ENCODE measurements around the gene FKBP8. TPM values are rescaled to one million over a fixed set of nuclear protein-coding genes. Genes with fewer than 3 reads are reported as not detected.
A peak's percentile ranks its signal among the peaks of the same experiment; 100 is the strongest.
"Not testable (repeated sequence)": the region's sequence is repeated elsewhere in the genome, so short reads cannot be mapped to it uniquely, and the experiment has no call there.

FKBP8 gene
- 376 TPM for total RNA-seq

DNA sequence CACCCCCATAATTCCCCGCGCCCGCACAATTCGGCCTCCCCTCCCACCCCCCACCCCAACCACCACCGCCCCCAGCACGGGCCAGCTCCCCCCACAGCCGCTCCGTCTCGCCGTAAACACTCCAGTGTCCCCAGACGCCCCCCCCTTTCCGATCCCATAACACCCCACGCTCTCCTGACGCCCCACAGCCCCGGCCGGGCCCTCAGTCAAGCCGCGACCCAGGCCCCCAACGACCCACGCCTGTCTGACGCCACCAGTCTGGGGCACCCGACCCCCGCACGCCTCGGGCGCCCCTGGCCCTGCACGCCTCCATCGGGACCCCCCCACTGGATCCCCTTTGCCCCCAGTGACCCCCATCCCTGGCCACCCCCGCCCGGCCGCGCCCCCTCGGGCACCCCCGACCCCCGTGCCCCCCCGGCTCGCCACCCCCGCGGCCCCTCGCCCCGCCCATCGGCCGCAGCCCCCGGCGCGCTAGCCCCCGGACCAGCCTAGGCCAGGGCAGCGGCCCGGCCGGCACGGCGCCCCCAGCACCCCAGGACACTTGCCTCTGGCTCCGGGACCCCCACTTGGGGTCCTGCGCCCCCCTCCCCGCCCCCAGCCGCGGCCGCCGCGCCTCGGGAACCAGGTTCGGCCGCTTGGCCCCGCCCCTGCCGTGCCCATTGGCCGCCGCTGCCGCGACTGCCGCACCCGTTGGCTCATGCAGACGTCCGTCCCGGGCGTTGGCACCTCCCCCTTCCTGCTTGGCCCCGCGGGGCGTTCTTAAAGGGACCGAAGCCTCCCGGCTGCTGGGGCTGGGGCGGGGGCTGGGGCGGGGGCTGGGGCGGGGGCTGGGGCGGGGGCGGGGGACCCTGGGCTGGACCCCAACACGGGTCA, at the start of gene FKBP8:
Gene FKBP8, minus strand, starts transcription at position 633 of the 873 bp plus-strand sequence. CDS start 1,603 bp downstream, outside the sequence.
- TF ChIP-seq POLR2AphosphoS5 (IDR thresholded peaks at IDR 0.05; ENCODE audit: insufficient read depth in 1 of 2, low read depth in 1 of 2), result no peak
- no peak for TF ChIP-seq POLR2A (IDR thresholded peaks at IDR 0.05)
- TF ChIP-seq CTCF (IDR thresholded peaks at IDR 0.05), result no peak
- DNase-seq (ENCODE audit: extremely low spot score in 2 of 2), result no peak
- no peaks in the 10 kb centered on the region for H3K9me3 ChIP-seq
- H3K27ac ChIP-seq, result peak within 1 kb of the TSS; percentile 94
- intact Hi-C loops (cut with DNase I), result no loop called here
- H3K4me1 ChIP-seq, result peaks cover 18% of the 10 kb centered on the region
- H3K36me3 ChIP-seq, result peaks cover 0 to 27% of the 10 kb centered on the region in 2 donors
- peak within 1 kb of the TSS; percentile 81 to 98 for H3K4me3 ChIP-seq
- H3K27me3 ChIP-seq, result no peaks in the 10 kb centered on the region

GRCh38 chr19:18592732-18593131, 49.4 kb upstream of the FKBP8 start:
- peaks cover 49% of the 10 kb centered on the region for H3K4me1 ChIP-seq
- DNase-seq (ENCODE audit: extremely low spot score in 2 of 2), result not testable (repeated sequence)

DNA sequence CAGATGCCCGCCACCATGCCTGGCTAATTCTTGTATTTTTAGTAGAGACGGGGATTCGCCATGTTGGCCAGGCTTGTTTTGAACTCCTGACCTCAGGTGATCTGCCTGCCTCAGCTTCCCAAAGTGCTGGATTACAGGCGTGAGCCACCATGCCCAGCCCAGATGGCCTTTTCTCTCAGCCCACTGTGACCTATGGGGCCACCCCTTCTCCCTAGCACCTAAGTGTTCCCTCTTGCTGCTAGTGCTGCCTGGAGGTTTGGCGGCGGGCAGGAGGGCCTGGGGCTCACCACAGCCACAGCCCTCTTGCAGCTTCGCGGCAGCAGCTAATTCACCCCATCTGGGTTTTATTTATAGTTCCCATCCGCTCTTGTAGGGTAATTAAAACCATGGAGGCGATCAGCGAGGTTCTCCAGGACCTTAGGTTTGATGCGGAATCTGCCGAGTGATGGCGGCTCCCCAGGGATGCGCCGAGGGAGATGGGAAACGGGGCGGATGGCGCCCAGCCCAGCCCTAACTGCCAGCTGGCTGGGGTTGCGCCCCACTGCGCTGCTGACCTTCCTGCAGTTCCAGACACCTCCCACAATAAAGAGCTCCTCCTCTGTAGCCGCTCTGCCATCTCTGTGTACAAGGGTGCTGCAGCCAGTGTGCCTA, 48.5 kb upstream of the FKBP8 start:
- TF ChIP-seq CTCF (IDR thresholded peaks at IDR 0.05) (no peak), POLR2A (IDR thresholded peaks at IDR 0.05) (no peak), POLR2AphosphoS5 (IDR thresholded peaks at IDR 0.05; ENCODE audit: insufficient read depth in 1 of 2, low read depth in 1 of 2) (peak in 1 of 2 donors; percentile 31)
- Histone ChIP-seq H3K4me1 (peaks cover 51% of the 10 kb centered on the region), H3K27me3 (no peaks in the 10 kb centered on the region), H3K4me3 (no peak overlapping the region), H3K9me3 (no peaks in the 10 kb centered on the region), H3K27ac (peak overlapping the region; percentile 52), H3K36me3 (peaks cover 0 to 8% of the 10 kb centered on the region in 2 donors)
- no peak for DNase-seq (ENCODE audit: extremely low spot score in 2 of 2)
- intact Hi-C loops (cut with DNase I), result loop anchor here (5.0 to 10.0 kb wide), 3 partner anchors 83 to 260 kb away; no protein-coding TSS in a partner anchor

More at GRCh38 chr19:18592732-18593131, 49.4 kb upstream of the FKBP8 start:
- not testable (repeated sequence) for H3K4me3 ChIP-seq, H3K9me3 ChIP-seq, H3K27me3 ChIP-seq, H3K36me3 ChIP-seq, H3K27ac ChIP-seq
- intact Hi-C loops (cut with DNase I), result loop anchor here (5.0 to 10.0 kb wide), 3 partner anchors 82 to 260 kb away; no protein-coding TSS in a partner anchor

- TF ChIP-seq CTCF (IDR thresholded peaks at IDR 0.05) (no peak), POLR2AphosphoS5 (IDR thresholded peaks at IDR 0.05; ENCODE audit: insufficient read depth in 1 of 2, low read depth in 1 of 2) (peak in 1 of 2 donors; percentile 3), POLR2A (IDR thresholded peaks at IDR 0.05) (no peak)
- intact Hi-C loops (cut with DNase I), result loop anchor here (5.0 to 10.0 kb wide), 3 partner anchors 84 to 262 kb away; no protein-coding TSS in a partner anchor
- Histone ChIP-seq H3K36me3 (peaks cover 0 to 8% of the 10 kb centered on the region in 2 donors), H3K4me1 (peaks cover 51% of the 10 kb centered on the region), H3K9me3 (no peaks in the 10 kb centered on the region), H3K27me3 (no peaks in the 10 kb centered on the region), H3K27ac (peak overlapping the region; percentile 88), H3K4me3 (peak overlapping the region in 1 of 2 donors; percentile 72)
- DNase-seq (ENCODE audit: extremely low spot score in 2 of 2), result no peak
Observed at GRCh38 chr19:18590273-18591272, 47.2 kb upstream of the FKBP8 start.

Data from vagina (tissue), 2 donors.